Gastrocnemius medialis (tissue), 4 donors: ENCODE data around the gene ST6GALNAC3.

Source experiments
- CTCF ChIP-seq, 5 experiments: fragments of 450-650 bp in 3 of 5; fragments of 200-600 bp in 2 of 5; sonication (generic) in 2 of 5; IDR thresholded peaks in 4 of 5; conservative IDR thresholded peaks in 1 of 5; 1 replicate in 4 of 5; 2 replicates in 1 of 5; pipeline ENCODE4 v1.5.1; 2016 to 2019; ENCODE audit warnings: antibody characterized with exemption in 5 of 5, mild to moderate bottlenecking in 3 of 5, moderate library complexity in 3 of 5
- POLR2A ChIP-seq, 2 donors: fragments of 450-650 bp; IDR thresholded peaks; one replicate each; pipeline ENCODE4 v1.6.1; 2017; ENCODE audit warnings: antibody characterized with exemption in 2 of 2, mild to moderate bottlenecking in 2 of 2, moderate library complexity in 2 of 2

- TF ChIP-seq CTCF (IDR thresholded peaks at IDR 0.05 in 4 of 5, conservative IDR thresholded peaks at IDR 0.05 in 1 of 5), result no peak
- no peak for TF ChIP-seq POLR2A (IDR thresholded peaks at IDR 0.05)
Observed at GRCh38 chr1:76510672-76511557, 436.4 kb downstream of the ST6GALNAC3 start.
